Fibroblast of pulmonary artery (primary cell): ENCODE measurements around the gene BCO1.

Experiments used
- DNase-seq: peaks from one replicate; pipeline ENCODE4 v3.0.0-alpha.2; 2010; ENCODE audit warnings: low read depth
- H3K4me3 ChIP-seq: replicated peaks from 2 replicates; pipeline ENCODE4 v1.5.1; 2011; ENCODE audit warnings: low read depth, mild to moderate bottlenecking, control low read depth, low read length, moderate library complexity
- TF ChIP-seq, protein P1 (sequence below): IDR thresholded peaks from 2 replicates; pipeline ENCODE4 v1.5.1; 2011; ENCODE audit warnings: mild to moderate bottlenecking, control low read depth, low read length, inconsistent platforms; ENCODE audit errors: missing control alignments

BCO1 gene

DNA sequence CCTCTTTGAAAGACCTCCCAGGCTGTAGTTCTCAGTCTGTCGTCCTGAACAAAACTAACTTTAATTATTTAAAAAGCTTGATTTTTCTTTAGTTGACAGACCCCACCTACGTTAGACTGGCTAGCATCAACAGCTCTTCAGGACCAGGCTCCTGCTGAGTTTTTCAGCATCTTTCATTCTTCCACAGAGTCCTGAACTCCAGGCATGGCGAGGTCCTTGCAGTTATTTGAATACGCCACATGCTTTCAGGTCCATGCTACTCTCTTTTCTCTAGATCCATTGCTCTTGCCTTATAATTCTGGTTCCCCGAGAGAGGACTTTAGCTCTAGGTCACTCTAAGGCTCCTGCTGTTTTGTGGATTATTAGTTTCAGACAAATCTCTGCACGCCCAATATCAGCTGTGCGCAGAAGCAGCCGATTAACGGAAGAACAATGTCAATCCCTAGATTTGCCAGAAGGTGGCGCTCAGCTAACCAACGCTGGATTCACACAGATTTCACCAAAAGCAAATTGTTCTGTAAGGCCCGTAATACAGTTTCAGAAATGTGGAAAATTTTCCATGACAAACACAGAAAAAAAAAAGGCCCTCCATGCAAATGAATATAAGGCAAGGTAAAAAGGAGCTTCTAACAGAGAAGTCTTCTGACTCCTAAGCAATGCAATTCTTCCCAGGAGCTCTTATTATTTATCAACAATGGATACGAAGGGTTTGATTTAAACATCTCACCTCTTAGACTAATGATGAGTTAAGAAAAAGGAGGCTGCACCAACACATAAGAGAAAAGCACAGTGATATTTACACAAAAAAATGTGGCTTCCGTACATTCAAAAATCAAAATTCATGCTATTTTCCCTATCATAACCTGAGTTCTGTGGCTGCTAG is 33.5 kb upstream of the BCO1 start:
- TF ChIP-seq, protein P1, sequence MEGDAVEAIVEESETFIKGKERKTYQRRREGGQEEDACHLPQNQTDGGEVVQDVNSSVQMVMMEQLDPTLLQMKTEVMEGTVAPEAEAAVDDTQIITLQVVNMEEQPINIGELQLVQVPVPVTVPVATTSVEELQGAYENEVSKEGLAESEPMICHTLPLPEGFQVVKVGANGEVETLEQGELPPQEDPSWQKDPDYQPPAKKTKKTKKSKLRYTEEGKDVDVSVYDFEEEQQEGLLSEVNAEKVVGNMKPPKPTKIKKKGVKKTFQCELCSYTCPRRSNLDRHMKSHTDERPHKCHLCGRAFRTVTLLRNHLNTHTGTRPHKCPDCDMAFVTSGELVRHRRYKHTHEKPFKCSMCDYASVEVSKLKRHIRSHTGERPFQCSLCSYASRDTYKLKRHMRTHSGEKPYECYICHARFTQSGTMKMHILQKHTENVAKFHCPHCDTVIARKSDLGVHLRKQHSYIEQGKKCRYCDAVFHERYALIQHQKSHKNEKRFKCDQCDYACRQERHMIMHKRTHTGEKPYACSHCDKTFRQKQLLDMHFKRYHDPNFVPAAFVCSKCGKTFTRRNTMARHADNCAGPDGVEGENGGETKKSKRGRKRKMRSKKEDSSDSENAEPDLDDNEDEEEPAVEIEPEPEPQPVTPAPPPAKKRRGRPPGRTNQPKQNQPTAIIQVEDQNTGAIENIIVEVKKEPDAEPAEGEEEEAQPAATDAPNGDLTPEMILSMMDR = peak; percentile 74
- DNase-seq = peak; percentile 79
- no peak overlapping the region for H3K4me3 ChIP-seq

DNA sequence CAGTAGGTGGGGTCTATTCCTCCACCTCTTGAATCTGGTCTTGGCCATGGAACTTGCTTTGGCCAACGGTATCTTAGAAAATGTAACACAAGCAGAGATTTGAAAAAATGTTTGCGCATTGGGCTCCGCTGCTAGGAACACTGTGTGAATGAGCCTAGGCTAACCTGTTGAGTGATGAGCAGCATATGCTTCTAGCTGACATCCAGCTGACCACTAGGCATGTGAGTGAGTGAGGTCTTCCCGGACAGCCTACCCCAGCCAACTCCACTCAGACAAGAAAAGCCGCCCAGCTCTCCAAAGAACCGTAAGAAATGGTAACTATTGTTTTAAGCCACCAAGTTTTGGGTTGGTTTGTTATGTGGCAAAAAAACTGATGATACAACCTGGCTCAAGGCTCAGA is 31.4 kb upstream of the BCO1 start:
- TF ChIP-seq, protein P1 = no peak
- DNase-seq = no peak
- H3K4me3 ChIP-seq = no peak overlapping the region

DNA sequence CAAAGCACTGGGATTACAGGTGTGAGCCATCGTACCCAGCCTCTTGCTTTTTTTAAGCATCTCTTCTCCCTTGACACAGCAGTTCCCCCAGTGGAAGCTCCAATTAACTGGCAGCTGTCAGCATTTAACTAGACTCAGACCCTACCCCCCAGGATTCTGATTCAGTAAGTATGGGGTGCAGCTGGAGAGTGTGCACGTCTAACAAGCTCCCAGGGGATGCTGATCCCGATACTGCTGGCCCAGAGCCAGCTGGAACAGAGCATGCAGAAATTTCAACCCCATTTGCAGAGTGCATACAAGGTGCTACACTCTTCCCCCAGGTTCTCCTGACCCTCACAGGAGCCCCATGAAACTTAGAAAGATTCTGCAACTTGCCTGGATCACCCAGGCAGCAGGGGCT is 27.7 kb upstream of the BCO1 start:
- no peak for DNase-seq
- H3K4me3 ChIP-seq = no peak overlapping the region
- TF ChIP-seq, protein P1 = no peak

DNA sequence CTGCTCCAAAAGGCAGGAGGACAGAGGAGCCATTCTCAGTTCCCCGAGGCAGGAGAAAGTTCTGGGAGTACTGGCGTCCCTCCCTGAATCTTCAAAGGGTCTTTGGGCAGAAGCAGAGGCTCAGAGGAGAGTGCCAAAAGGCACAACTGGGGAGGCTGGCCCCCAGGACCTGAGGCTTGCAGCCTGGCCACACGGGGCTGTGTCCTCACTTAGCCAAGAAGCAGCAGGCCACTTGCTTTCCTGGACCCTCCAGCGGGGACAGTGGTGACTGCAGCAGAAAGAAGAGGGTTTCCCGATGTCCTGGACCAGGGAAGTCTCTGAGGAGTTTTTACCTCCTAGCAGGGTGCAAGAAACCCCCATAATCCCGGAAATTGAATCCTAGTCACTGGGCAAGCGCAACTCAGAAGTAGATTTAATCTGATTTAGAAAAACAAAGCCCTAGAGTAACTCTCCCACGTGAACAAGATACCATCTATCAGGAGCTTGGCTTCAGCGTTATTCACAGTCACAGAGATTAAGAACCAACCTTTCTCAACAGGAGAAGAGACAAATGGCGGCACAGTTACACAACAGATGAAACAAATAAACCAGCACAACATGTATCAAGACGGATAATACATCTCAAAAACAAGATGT is 25.5 kb upstream of the BCO1 start:
- no peak overlapping the region for H3K4me3 ChIP-seq
- TF ChIP-seq, protein P1 = no peak
- DNase-seq = no peak

DNA sequence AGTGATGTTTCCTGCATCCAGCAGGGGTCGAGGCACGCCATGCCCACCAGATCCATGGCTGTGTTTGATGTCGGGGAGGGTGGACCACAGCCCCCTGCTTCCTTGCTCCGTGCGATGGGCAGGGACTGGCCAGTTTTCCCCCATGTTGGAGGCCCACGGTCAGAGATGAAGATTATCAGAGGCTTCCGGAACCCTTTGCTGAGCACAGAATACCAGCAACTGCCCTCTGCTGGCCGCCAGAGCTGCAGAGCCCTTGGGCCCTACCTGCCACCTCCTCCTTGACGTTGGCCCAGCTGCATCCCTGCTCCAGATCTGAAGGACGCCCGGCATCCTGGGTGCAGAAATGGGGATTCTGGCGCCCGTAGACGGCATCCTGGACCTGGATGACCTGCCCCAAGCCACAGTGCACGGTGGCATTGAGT is 23.7 kb upstream of the BCO1 start:
- no peak overlapping the region for H3K4me3 ChIP-seq
- TF ChIP-seq, protein P1 = peak; percentile 61
- DNase-seq = peak; percentile 29

DNA sequence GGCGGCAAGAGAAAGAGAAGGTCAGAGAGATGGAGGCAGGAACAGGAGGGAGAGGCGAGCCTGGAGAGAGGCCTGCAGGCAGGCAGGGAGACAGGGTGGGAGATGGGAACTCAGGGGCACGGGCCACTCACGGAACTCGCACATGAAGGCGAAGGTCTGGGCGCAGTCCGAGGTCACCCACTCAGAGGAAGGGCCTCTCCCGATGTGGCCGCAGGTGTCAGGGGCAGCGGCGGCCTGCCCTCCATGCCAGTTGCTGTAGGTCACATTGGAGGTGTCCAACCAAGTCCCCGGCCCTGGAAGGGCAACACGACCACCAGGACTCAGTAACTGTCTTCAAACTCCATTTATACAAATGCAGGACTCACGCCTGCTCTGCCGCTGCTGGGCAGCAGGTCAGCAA is 22.4 kb upstream of the BCO1 start:
- TF ChIP-seq, protein P1 = no peak
- DNase-seq = no peak
- H3K4me3 ChIP-seq = no peak overlapping the region
